BE2C (cell line): Measurements from ENCODE around the gene UTP11.
A peak's percentile ranks its signal among the peaks of the same experiment; 100 is the strongest.

Source experiments
- DNase-seq: peaks from one replicate; pipeline ENCODE4 v3.0.0-alpha.2; 2020
- H3K27me3 ChIP-seq: fragments of 250-450 bp; sonication (Bioruptor Pico); 2 replicates; pipeline ENCODE4 v1.5.1; 2020; ENCODE audit warnings: mild to moderate bottlenecking
- H3K36me3 ChIP-seq: fragments of 250-450 bp; sonication (Bioruptor Pico); 2 replicates; pipeline ENCODE4 v1.5.1; 2020; ENCODE audit warnings: mild to moderate bottlenecking
- H3K4me1 ChIP-seq: fragments of 250-450 bp; sonication (Bioruptor Pico); 2 replicates; pipeline ENCODE4 v1.5.1; 2020
- H3K4me3 ChIP-seq: 2 replicates; pipeline ENCODE4 v1.5.1; 2011; ENCODE audit warnings: low read depth, low read length
- H3K9me3 ChIP-seq: fragments of 250-450 bp; sonication (Bioruptor Pico); 2 replicates; pipeline ENCODE4 v1.5.1; 2020
- CTCF ChIP-seq: IDR thresholded peaks from 2 replicates; pipeline ENCODE4 v1.5.1; 2012; ENCODE audit warnings: mild to moderate bottlenecking, low read depth, low read length

UTP11 gene

GRCh38 chr1:38063616-38064015, 51.1 kb downstream of the UTP11 start:
- Histone ChIP-seq H3K27me3 (no peaks in the 10 kb centered on the region), H3K36me3 (no peaks in the 10 kb centered on the region), H3K4me3 (no peak overlapping the region), H3K9me3 (no peaks in the 10 kb centered on the region), H3K4me1 (no peaks in the 10 kb centered on the region)
- DNase-seq: no peak
- TF ChIP-seq CTCF: no peak

- Histone ChIP-seq H3K36me3 (no peaks in the 10 kb centered on the region), H3K4me3 (no peak overlapping the region), H3K4me1 (no peaks in the 10 kb centered on the region), H3K27me3 (no peaks in the 10 kb centered on the region), H3K9me3 (no peaks in the 10 kb centered on the region)
- no peak for TF ChIP-seq CTCF
- no peak for DNase-seq
Observed at GRCh38 chr1:38064197-38064903, 51.8 kb downstream of the UTP11 start.

GRCh38 chr1:38068220-38068979, 55.9 kb downstream of the UTP11 start:
- TF ChIP-seq CTCF: no peak
- H3K4me3 ChIP-seq: no peak overlapping the region
- no peaks in the 10 kb centered on the region for H3K36me3 ChIP-seq
- H3K4me1 ChIP-seq: no peaks in the 10 kb centered on the region
- DNase-seq: no peak
- H3K9me3 ChIP-seq: no peaks in the 10 kb centered on the region
- H3K27me3 ChIP-seq: no peaks in the 10 kb centered on the region

GRCh38 chr1:38068980-38069340, 56.4 kb downstream of the UTP11 start:
- no peaks in the 10 kb centered on the region for H3K4me1 ChIP-seq
- DNase-seq: no peak

GRCh38 chr1:38071312-38072256, 59.0 kb downstream of the UTP11 start:
- Histone ChIP-seq H3K4me3 (no peak overlapping the region), H3K27me3 (no peaks in the 10 kb centered on the region), H3K4me1 (peaks cover 4% of the 10 kb centered on the region), H3K36me3 (no peaks in the 10 kb centered on the region), H3K9me3 (no peaks in the 10 kb centered on the region)
- peak; percentile 51 for TF ChIP-seq CTCF
- no peak for DNase-seq

More at GRCh38 chr1:38068980-38069340, 56.4 kb downstream of the UTP11 start:
- H3K4me3 ChIP-seq: no peak overlapping the region
- H3K36me3 ChIP-seq: no peaks in the 10 kb centered on the region
- no peak for TF ChIP-seq CTCF
- H3K27me3 ChIP-seq: no peaks in the 10 kb centered on the region
- H3K9me3 ChIP-seq: no peaks in the 10 kb centered on the region
